HG03159 (cell line): ENCODE data around the gene FLACC1.
"Not testable (repeated sequence)": the region's sequence is repeated elsewhere in the genome, so short reads cannot be mapped to it uniquely, and the experiment has no call there.

ENCODE experiments used
- ATAC-seq: cut with Tn5 transposase; IDR thresholded peaks from one replicate; pipeline ENCODE4 v1.9.1; 2021; ENCODE audit warnings: mild to moderate bottlenecking, moderate library complexity; ENCODE audit not compliant: unreplicated experiment

The FLACC1 gene

GRCh38 chr2:201357221-201357620 lies at the start of gene FLACC1:
Gene FLACC1, minus strand, starts transcription at chr2:201357345. Its CDS starts 5,941 bp downstream, at chr2:201351404.
- ATAC-seq: no peak

GRCh38 chr2:201406077-201406662 lies 49.0 kb upstream of the FLACC1 start:
- no peak for ATAC-seq

- ATAC-seq: no peak
Observed at GRCh38 chr2:201404699-201405280, 47.6 kb upstream of the FLACC1 start.

GRCh38 chr2:201403880-201404279 lies 46.7 kb upstream of the FLACC1 start:
- no peak for ATAC-seq

- ATAC-seq: no peak
Observed at GRCh38 chr2:201402651-201403562, 45.8 kb upstream of the FLACC1 start.

GRCh38 chr2:201401815-201402214 lies 44.7 kb upstream of the FLACC1 start:
- no peak for ATAC-seq

- no peak for ATAC-seq
Observed at GRCh38 chr2:201396595-201396994, 39.5 kb upstream of the FLACC1 start.

GRCh38 chr2:201383136-201383535 lies 26.0 kb upstream of the FLACC1 start:
- no peak for ATAC-seq

GRCh38 chr2:201378496-201379397 lies 21.6 kb upstream of the FLACC1 start:
- ATAC-seq: no peak

GRCh38 chr2:201377218-201377617 lies 20.1 kb upstream of the FLACC1 start:
- ATAC-seq: no peak

- ATAC-seq: no peak
Observed at GRCh38 chr2:201369775-201370174, 12.6 kb upstream of the FLACC1 start.

- not testable (repeated sequence) for ATAC-seq
Observed at GRCh38 chr2:201369318-201369717, 12.2 kb upstream of the FLACC1 start.

- no peak for ATAC-seq
Observed at GRCh38 chr2:201366146-201366545, 9.0 kb upstream of the FLACC1 start.

GRCh38 chr2:201363857-201364560 lies 6.9 kb upstream of the FLACC1 start:
- ATAC-seq: peak; percentile 64

GRCh38 chr2:201362396-201362795 lies 5.3 kb upstream of the FLACC1 start:
- no peak for ATAC-seq

GRCh38 chr2:201361078-201361733 lies 4.1 kb upstream of the FLACC1 start:
- ATAC-seq: no peak

GRCh38 chr2:201360256-201360655 lies 3.1 kb upstream of the FLACC1 start:
- no peak for ATAC-seq

- ATAC-seq: no peak
Observed at GRCh38 chr2:201358684-201359083, 1.5 kb upstream of the FLACC1 start.

- ATAC-seq: no peak
Observed at GRCh38 chr2:201353116-201353515, 4.0 kb downstream of the FLACC1 start.

- no peak for ATAC-seq
Observed at GRCh38 chr2:201350879-201351278, 6.3 kb downstream of the FLACC1 start.
